PFSK-1 (cell line): Measurements from ENCODE around the gene PIK3R5.

Source experiments
- POLR2AphosphoS5 ChIP-seq: IDR thresholded peaks from 2 replicates; pipeline ENCODE4 v1.6.1; 2012; ENCODE audit warnings: low read depth, mild to moderate bottlenecking, control low read depth, low read length, moderate library complexity
- SIN3A ChIP-seq: IDR thresholded peaks from 2 replicates; pipeline ENCODE4 v1.6.1; 2012; ENCODE audit warnings: mild to moderate bottlenecking, low read length, moderate library complexity, borderline replicate concordance; ENCODE audit not compliant: insufficient read depth
- TAF1 ChIP-seq: IDR thresholded peaks from 2 replicates; pipeline ENCODE4 v1.6.1; 2012; ENCODE audit warnings: low read length, control low read depth, borderline replicate concordance; ENCODE audit not compliant: insufficient read depth
- TF ChIP-seq, protein P1 (sequence below), 2 experiments: IDR thresholded peaks; 2 replicates each; pipeline versions ENCODE4 v1.6.1 to v1.8.0; 2011 to 2012; ENCODE audit warnings: low read depth in 2 of 2, low read length in 2 of 2, control low read depth in 1 of 2, inconsistent platforms in 1 of 2, mild to moderate bottlenecking in 1 of 2, moderate library complexity in 1 of 2; ENCODE audit not compliant: insufficient read depth in 1 of 2

DNA sequence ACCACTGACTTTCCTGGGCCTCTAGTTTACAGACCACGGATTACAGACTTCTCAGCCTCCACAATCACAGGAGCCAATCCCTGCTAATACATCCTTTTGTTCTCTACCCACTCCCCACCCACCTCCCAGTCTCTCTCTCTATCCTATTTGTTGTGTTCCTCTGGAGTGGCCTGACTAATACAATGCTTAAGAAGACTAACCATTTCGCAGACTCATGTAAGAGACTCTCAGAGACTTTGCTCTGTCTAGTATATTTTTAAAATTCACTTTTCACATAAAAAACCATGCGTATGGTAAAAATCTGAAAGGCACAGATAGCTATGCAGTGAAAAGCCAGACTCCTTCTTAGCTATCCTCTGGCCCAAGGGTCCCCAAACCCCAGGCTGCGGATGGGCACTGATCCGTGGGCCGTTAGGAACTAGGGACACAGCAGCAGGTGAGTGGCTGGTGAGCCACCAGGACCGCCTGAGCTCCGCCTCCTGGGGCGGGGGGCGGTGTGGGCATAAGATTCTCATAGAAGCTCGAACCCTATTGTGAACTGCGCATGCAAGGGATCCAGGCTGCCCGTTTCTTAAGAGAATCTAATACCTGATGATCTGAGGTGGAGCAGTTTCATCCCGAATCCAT is 105.6 kb downstream of the PIK3R5 start:
- TF ChIP-seq, protein P1, sequence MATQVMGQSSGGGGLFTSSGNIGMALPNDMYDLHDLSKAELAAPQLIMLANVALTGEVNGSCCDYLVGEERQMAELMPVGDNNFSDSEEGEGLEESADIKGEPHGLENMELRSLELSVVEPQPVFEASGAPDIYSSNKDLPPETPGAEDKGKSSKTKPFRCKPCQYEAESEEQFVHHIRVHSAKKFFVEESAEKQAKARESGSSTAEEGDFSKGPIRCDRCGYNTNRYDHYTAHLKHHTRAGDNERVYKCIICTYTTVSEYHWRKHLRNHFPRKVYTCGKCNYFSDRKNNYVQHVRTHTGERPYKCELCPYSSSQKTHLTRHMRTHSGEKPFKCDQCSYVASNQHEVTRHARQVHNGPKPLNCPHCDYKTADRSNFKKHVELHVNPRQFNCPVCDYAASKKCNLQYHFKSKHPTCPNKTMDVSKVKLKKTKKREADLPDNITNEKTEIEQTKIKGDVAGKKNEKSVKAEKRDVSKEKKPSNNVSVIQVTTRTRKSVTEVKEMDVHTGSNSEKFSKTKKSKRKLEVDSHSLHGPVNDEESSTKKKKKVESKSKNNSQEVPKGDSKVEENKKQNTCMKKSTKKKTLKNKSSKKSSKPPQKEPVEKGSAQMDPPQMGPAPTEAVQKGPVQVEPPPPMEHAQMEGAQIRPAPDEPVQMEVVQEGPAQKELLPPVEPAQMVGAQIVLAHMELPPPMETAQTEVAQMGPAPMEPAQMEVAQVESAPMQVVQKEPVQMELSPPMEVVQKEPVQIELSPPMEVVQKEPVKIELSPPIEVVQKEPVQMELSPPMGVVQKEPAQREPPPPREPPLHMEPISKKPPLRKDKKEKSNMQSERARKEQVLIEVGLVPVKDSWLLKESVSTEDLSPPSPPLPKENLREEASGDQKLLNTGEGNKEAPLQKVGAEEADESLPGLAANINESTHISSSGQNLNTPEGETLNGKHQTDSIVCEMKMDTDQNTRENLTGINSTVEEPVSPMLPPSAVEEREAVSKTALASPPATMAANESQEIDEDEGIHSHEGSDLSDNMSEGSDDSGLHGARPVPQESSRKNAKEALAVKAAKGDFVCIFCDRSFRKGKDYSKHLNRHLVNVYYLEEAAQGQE (IDR thresholded peaks at IDR 0.05; ENCODE audit: insufficient read depth in 1 of 2, low read depth in 2 of 2, low read length in 2 of 2) = no peak
- TF ChIP-seq POLR2AphosphoS5 (no peak), TAF1 (no peak), SIN3A (no peak)
